GM10266 (cell line): ENCODE data around the gene CRIM1.

Experiments
- DNase-seq: peaks from one replicate; pipeline ENCODE4 v3.0.0; 2012; ENCODE audit errors: extremely low spot score
- CTCF ChIP-seq: IDR thresholded peaks from 2 replicates; pipeline ENCODE4 v1.5.1; 2012; ENCODE audit warnings: mild to moderate bottlenecking, low read depth; ENCODE audit not compliant: control insufficient read depth, insufficient read depth; ENCODE audit errors: missing control alignments

Gene CRIM1

GRCh38 chr2:36540986-36541754, 185.6 kb downstream of the CRIM1 start:
- DNase-seq, result no peak
- TF ChIP-seq CTCF, result no peak

- no peak for TF ChIP-seq CTCF
- DNase-seq, result no peak
Observed at GRCh38 chr2:36541891-36542595, 186.5 kb downstream of the CRIM1 start.

GRCh38 chr2:36544638-36545338, 189.2 kb downstream of the CRIM1 start:
- no peak for TF ChIP-seq CTCF
- no peak for DNase-seq

- no peak for TF ChIP-seq CTCF
- DNase-seq, result no peak
Observed at GRCh38 chr2:36545871-36546416, 190.4 kb downstream of the CRIM1 start.

GRCh38 chr2:36547906-36548305, 192.3 kb downstream of the CRIM1 start:
- TF ChIP-seq CTCF, result no peak
- DNase-seq, result no peak

- no peak for TF ChIP-seq CTCF
- DNase-seq, result no peak
Observed at GRCh38 chr2:36549165-36549574, 193.6 kb downstream of the CRIM1 start.
